Left lung (tissue), 10 donors: Measurements from ENCODE around the gene SOCS7. TPM values are rescaled to one million over a fixed set of nuclear protein-coding genes. Genes with fewer than 3 reads are reported as not detected.

Experiments used
- ATAC-seq: fragments of 200-7000 bp; cut with Tn5 transposase; one replicate; pipeline ENCODE4 v1.9.1; 2020; ENCODE audit warnings: moderate library complexity
- DNase-seq, 4 donors: peaks; one replicate each; pipeline ENCODE4 v3.0.0-alpha.2; 2013 to 2020
- H3K27ac ChIP-seq, 2 donors: fragments of 200-600 bp; sonication (generic) in 1 of 2; one replicate each; pipeline versions ENCODE4 v1.5.0 to v1.8.0; 2020 to 2021
- H3K27me3 ChIP-seq, 2 donors: fragments of 200-600 bp; sonication (generic) in 1 of 2; one replicate each; pipeline versions ENCODE4 v1.5.0 to v1.8.0; 2020 to 2021
- H3K36me3 ChIP-seq, 2 donors: fragments of 200-600 bp; sonication (generic) in 1 of 2; one replicate each; pipeline versions ENCODE4 v1.5.0 to v1.8.0; 2020 to 2021
- H3K4me1 ChIP-seq, 2 donors: fragments of 200-600 bp; one replicate each; pipeline ENCODE4 v1.8.0; 2021
- H3K4me3 ChIP-seq, 2 donors: fragments of 200-600 bp; sonication (generic) in 1 of 2; one replicate each; pipeline versions ENCODE4 v1.5.0 to v1.8.0; 2020 to 2021; ENCODE audit warnings: mild to moderate bottlenecking in 1 of 2
- H3K9me3 ChIP-seq, 2 donors: fragments of 200-600 bp; sonication (generic) in 1 of 2; one replicate each; pipeline versions ENCODE4 v1.5.0 to v1.8.0; 2020 to 2021
- CTCF ChIP-seq, 2 donors: fragments of 200-600 bp; sonication (generic) in 1 of 2; IDR thresholded peaks; one replicate each; pipeline versions ENCODE4 v1.5.0 to v1.8.0; 2021; ENCODE audit warnings: antibody characterized with exemption in 2 of 2
- intact Hi-C, 2 donors: fragments of 100-400 bp; cut with DNase I; formaldehyde crosslinking; loops; one replicate each; pipeline versions ENCODE4 v1.11.2 to v1.14.2; 2022
- polyA plus RNA-seq, 6 donors: library from polyadenylated mRNA; unstranded; fragments of 120-200 nt; gene quantifications; one replicate each; pipeline ENCODE4 v1.2.1, GENCODE V29; 2013; ENCODE audit not compliant: insufficient read length in 6 of 6
- total RNA-seq, 2 donors: library from RNA; stranded (reverse); fragmentation: NEBNext Ultra II Directional; extraction: Animal tissue kit (Norgen Biotek cat#: 25700); gene quantifications; one replicate each; pipeline ENCODE4 v1.2.1, GENCODE V29; 2021
- donor health status: DM: no; HTN: yes; CAD: no.
- donor health status: DM: no; HTN: no; CAD: no.

Gene SOCS7
- total and polyA plus RNA-seq, 8 donors: 14.1 to 22.6 (median 19.5) TPM

- Histone ChIP-seq H3K9me3 (no peaks in the 10 kb centered on the region), H3K4me1 (peaks cover 21 to 48% of the 10 kb centered on the region in 2 donors), H3K27me3 (no peaks in the 10 kb centered on the region), H3K36me3 (peaks cover 0 to 10% of the 10 kb centered on the region in 2 donors), H3K4me3 (no peak overlapping the region), H3K27ac (no peak overlapping the region)
- ATAC-seq (no peak), DNase-seq (no peak)
- intact Hi-C loops: loop anchor here in 1 of 2 donors (10.0 kb wide), 1 partner anchor 57 kb away; no protein-coding TSS in a partner anchor
- TF ChIP-seq CTCF (IDR thresholded peaks at IDR 0.05): no peak
These were observed 6.0 kb downstream of the SOCS7 start for GRCh38 chr17:38357486-38358123.

- ATAC-seq (peak; percentile 37), DNase-seq (no peak)
- Histone ChIP-seq H3K27me3 (no peaks in the 10 kb centered on the region), H3K4me3 (no peak overlapping the region), H3K27ac (no peak overlapping the region), H3K4me1 (peaks cover 14 to 35% of the 10 kb centered on the region in 2 donors), H3K9me3 (no peaks in the 10 kb centered on the region), H3K36me3 (peaks cover 0 to 19% of the 10 kb centered on the region in 2 donors)
- intact Hi-C loops: loop anchor here in 1 of 2 donors (10.0 kb wide), 1 partner anchor 56 kb away; no protein-coding TSS in a partner anchor
- TF ChIP-seq CTCF (IDR thresholded peaks at IDR 0.05): no peak
These were observed 7.2 kb downstream of the SOCS7 start for GRCh38 chr17:38358586-38359513.

GRCh38 chr17:38361694-38362465, 10.2 kb downstream of the SOCS7 start:
- H3K36me3 ChIP-seq: peaks cover 0 to 42% of the 10 kb centered on the region in 2 donors
- no peak for TF ChIP-seq CTCF (IDR thresholded peaks at IDR 0.05)
- peak; percentile 35 for ATAC-seq
- no peak overlapping the region for H3K4me3 ChIP-seq
- no peak overlapping the region for H3K27ac ChIP-seq
- DNase-seq: no peak
- no peaks in the 10 kb centered on the region for H3K27me3 ChIP-seq
- peaks cover 13 to 16% of the 10 kb centered on the region in 2 donors for H3K4me1 ChIP-seq
- intact Hi-C loops: no loop called here
- H3K9me3 ChIP-seq: no peaks in the 10 kb centered on the region

- Histone ChIP-seq H3K27me3 (no peaks in the 10 kb centered on the region), H3K4me3 (no peak overlapping the region), H3K9me3 (no peaks in the 10 kb centered on the region), H3K4me1 (peaks cover 10 to 13% of the 10 kb centered on the region in 2 donors), H3K27ac (no peak overlapping the region), H3K36me3 (peaks cover 0 to 53% of the 10 kb centered on the region in 2 donors)
- TF ChIP-seq CTCF (IDR thresholded peaks at IDR 0.05): no peak
- intact Hi-C loops: no loop called here
- ATAC-seq: peak; percentile 83
- no peak for DNase-seq
These were observed 11.4 kb downstream of the SOCS7 start for GRCh38 chr17:38363016-38363415.
